SH-SY5Y (cell line): ENCODE measurements around the gene ZDHHC20.

Experiments
- GATA2 ChIP-seq: IDR thresholded peaks from 2 replicates; pipeline ENCODE4 v1.6.1; 2011; ENCODE audit warnings: mild to moderate bottlenecking, low read depth, low read length
- GATA3 ChIP-seq: IDR thresholded peaks from 2 replicates; pipeline ENCODE4 v1.6.1; 2011; ENCODE audit warnings: low read depth, mild to moderate bottlenecking, low read length, moderate library complexity

DNA sequence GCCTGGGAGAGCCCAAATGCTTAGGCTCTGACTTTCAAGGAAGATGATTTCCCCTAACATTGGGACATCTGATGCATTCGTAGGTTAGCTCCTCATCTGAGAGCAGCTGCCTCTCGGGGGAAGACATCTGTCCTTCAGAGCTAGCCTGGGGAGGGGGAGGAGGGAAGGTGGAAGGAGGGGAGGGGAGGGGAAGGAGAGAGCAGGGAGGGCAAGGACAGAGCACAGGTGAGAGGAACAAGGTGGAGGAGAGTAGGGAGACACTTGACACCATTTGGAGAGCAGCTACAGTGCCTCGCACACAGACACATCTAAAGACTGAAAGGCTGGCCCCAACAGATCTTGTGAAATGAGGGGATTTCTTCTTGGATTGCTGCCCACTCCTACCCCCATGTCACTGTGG is 103.8 kb downstream of the ZDHHC20 start:
- TF ChIP-seq GATA2 (no peak), GATA3 (no peak)
